ENCODE data around the gene BRIP1. TPM values are rescaled to one million over a fixed set of nuclear protein-coding genes. Genes with fewer than 3 reads are reported as not detected.
"Not testable (repeated sequence)": the region's sequence is repeated elsewhere in the genome, so short reads cannot be mapped to it uniquely, and the experiment has no call there.

The BRIP1 gene
- total RNA-seq, 3 donors from 2014 or later (not counting 1 experiment from before 2014, with no cell fraction given), result 2.7 to 3.7 (median 2.9) TPM

DNA sequence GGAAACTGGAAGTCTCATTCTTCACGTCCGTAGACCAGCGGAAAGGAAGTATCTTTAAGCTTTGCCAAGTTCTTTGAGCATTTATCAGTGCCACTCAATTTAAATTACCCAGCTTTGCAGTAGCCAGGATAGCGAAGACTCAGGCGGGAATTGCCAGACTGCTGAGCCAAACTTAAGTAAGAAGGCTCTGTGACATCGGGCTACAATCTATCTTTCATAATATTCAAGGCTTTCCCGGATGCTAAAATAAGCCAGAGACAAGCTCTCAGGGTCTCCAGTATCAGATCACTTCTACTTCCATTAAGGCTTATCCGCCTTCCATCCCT is 436 bp upstream of the BRIP1 start:
- Mint-ChIP-seq H3K27me3 (ENCODE audit: low read depth in 2 of 2) (no peaks in the 10 kb centered on the region), H3K4me3 (peak overlapping the region; percentile 97), H3K36me3 (no peaks in the 10 kb centered on the region), H3K9me3 (no peaks in the 10 kb centered on the region), H3K27ac (peak overlapping the region; percentile 89 to 92), H3K4me1 (peaks cover 16 to 18% of the 10 kb centered on the region in 2 donors)
- Histone ChIP-seq H3K4me1 (ENCODE audit: control insufficient read depth, insufficient read depth, low read length) (peaks cover 7% of the 10 kb centered on the region), H3K36me3 (ENCODE audit: control insufficient read depth, insufficient read depth, low read length) (peaks cover 3% of the 10 kb centered on the region), H3K27ac (ENCODE audit: low read length) (peak overlapping the region; percentile 68), H3K27me3 (ENCODE audit: control insufficient read depth, insufficient read depth, low read length) (no peaks in the 10 kb centered on the region), H3K4me3 (ENCODE audit: low read length) (peak overlapping the region; percentile 95), H3K9me3 (ENCODE audit: control insufficient read depth, insufficient read depth, low read length) (no peaks in the 10 kb centered on the region)
- TF ChIP-seq, protein P1, sequence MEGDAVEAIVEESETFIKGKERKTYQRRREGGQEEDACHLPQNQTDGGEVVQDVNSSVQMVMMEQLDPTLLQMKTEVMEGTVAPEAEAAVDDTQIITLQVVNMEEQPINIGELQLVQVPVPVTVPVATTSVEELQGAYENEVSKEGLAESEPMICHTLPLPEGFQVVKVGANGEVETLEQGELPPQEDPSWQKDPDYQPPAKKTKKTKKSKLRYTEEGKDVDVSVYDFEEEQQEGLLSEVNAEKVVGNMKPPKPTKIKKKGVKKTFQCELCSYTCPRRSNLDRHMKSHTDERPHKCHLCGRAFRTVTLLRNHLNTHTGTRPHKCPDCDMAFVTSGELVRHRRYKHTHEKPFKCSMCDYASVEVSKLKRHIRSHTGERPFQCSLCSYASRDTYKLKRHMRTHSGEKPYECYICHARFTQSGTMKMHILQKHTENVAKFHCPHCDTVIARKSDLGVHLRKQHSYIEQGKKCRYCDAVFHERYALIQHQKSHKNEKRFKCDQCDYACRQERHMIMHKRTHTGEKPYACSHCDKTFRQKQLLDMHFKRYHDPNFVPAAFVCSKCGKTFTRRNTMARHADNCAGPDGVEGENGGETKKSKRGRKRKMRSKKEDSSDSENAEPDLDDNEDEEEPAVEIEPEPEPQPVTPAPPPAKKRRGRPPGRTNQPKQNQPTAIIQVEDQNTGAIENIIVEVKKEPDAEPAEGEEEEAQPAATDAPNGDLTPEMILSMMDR (IDR thresholded peaks at IDR 0.05), result no peak
- intact Hi-C loops (cut with micrococcal nuclease), result loop anchor here (1.0 kb wide), 2 partner anchors 65 to 203 kb away; no protein-coding TSS in a partner anchor
- 6% methylated on average over 8 of the region's 8 CpGs for WGBS (ENCODE audit: insufficient coverage)
- ATAC-seq (peak in 2 of 3 donors; percentile 13 to 22), DNase-seq (no peak)

DNA sequence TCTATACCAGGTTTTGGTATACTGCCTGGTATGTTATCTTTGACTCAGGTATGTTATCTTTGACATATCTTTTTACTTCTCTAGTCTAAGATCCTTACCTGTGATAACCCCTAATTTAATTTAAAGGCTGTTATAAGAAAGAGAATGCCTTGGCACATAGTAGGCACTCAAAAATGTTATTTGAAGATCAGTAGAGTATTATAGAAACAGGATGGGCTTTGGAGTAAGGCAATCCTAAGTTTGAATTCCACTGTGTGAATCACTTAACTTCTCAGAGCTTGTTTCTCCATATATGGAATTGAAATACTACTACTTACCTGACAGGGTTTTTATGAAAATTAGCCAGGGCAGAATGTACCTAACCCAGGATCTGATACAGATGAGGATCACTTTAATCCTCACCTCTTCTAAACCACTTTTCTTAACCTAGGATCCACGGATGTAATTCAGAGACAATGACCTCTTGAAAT is 1.2 kb downstream of the BRIP1 start:
- ATAC-seq, result no peak
- Mint-ChIP-seq H3K9me3 (no peaks in the 10 kb centered on the region), H3K4me1 (peaks cover 16 to 18% of the 10 kb centered on the region in 2 donors), H3K4me3 (peak overlapping the region; percentile 97), H3K27ac (peak overlapping the region; percentile 89 to 92), H3K27me3 (ENCODE audit: low read depth in 2 of 2) (no peaks in the 10 kb centered on the region), H3K36me3 (no peaks in the 10 kb centered on the region)
- Histone ChIP-seq H3K36me3 (ENCODE audit: control insufficient read depth, insufficient read depth, low read length) (no peaks in the 10 kb centered on the region), H3K27me3 (ENCODE audit: control insufficient read depth, insufficient read depth, low read length) (no peaks in the 10 kb centered on the region), H3K9me3 (ENCODE audit: control insufficient read depth, insufficient read depth, low read length) (no peaks in the 10 kb centered on the region), H3K4me3 (ENCODE audit: low read length) (no peak overlapping the region), H3K4me1 (ENCODE audit: control insufficient read depth, insufficient read depth, low read length) (peaks cover 7% of the 10 kb centered on the region), H3K27ac (ENCODE audit: low read length) (no peak overlapping the region)
- peak in 1 of 2 donors; percentile 2 for DNase-seq
- TF ChIP-seq, protein P1 (IDR thresholded peaks at IDR 0.05), result no peak
- WGBS (ENCODE audit: insufficient coverage), result 45% methylated on average over 1 of the region's 1 CpG
- intact Hi-C loops (cut with micrococcal nuclease), result no loop called here

DNA sequence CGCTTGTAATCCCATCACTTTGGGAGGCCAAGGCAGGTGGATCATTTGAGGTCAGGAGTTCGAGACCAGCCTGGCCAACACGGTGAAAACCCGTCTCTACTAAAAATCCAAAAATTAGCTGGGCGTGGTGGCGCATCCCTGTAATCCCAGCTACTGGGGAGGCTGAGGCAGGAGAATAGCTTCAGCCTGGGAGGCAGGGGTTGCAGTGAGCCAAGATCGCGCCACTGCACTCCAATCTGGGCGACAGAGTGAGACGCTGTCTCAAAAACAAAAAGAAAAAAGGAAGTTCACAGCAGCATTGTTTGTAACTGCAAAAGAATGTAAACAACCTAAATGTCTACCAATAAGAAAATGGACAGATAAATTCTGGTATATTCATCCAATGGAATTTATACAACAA is 2.9 kb downstream of the BRIP1 start:
- ATAC-seq; H3K27me3 ChIP-seq (ENCODE audit: control insufficient read depth, insufficient read depth, low read length); H3K9me3 Mint-ChIP-seq; H3K36me3 ChIP-seq (ENCODE audit: control insufficient read depth, insufficient read depth, low read length); H3K27ac Mint-ChIP-seq; H3K9me3 ChIP-seq (ENCODE audit: control insufficient read depth, insufficient read depth, low read length); H3K4me3 ChIP-seq (ENCODE audit: low read length); H3K27me3 Mint-ChIP-seq (ENCODE audit: low read depth in 2 of 2); H3K27ac ChIP-seq (ENCODE audit: low read length); H3K4me1 ChIP-seq (ENCODE audit: control insufficient read depth, insufficient read depth, low read length); intact Hi-C loops (cut with micrococcal nuclease); H3K4me3 Mint-ChIP-seq; DNase-seq; H3K36me3 Mint-ChIP-seq: not testable (repeated sequence)
- peaks cover 16 to 18% of the 10 kb centered on the region in 2 donors for H3K4me1 Mint-ChIP-seq
- WGBS (ENCODE audit: insufficient coverage), result 95% methylated on average over 10 of the region's 10 CpGs

DNA sequence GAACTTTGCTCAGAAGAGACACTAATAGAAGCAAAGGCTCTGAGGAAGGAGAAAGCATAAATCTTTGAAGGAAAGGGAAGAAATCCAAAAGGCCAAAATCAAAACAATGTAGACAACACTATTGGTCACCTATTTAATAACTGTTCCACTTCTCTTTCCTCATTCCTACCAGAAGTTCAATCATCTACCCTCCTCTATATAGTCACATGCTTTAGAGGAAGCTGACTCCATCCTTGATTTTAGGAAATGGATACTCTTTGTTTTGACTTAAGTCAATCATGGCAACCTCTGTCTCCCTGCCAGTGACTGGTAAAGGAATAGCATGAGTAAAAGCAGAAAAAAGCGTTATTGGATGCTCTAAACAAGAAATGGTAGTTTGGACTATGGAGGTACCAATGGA is 7.3 kb downstream of the BRIP1 start:
- Histone ChIP-seq H3K9me3 (ENCODE audit: control insufficient read depth, insufficient read depth, low read length) (no peaks in the 10 kb centered on the region), H3K36me3 (ENCODE audit: control insufficient read depth, insufficient read depth, low read length) (no peaks in the 10 kb centered on the region), H3K27ac (ENCODE audit: low read length) (no peak overlapping the region), H3K4me1 (ENCODE audit: control insufficient read depth, insufficient read depth, low read length) (no peaks in the 10 kb centered on the region), H3K4me3 (ENCODE audit: low read length) (no peak overlapping the region), H3K27me3 (ENCODE audit: control insufficient read depth, insufficient read depth, low read length) (no peaks in the 10 kb centered on the region)
- Mint-ChIP-seq H3K36me3 (no peaks in the 10 kb centered on the region), H3K27me3 (ENCODE audit: low read depth in 2 of 2) (no peaks in the 10 kb centered on the region), H3K9me3 (no peaks in the 10 kb centered on the region), H3K4me1 (no peaks in the 10 kb centered on the region), H3K4me3 (no peak overlapping the region), H3K27ac (no peak overlapping the region)
- ATAC-seq, result no peak
- DNase-seq, result no peak
- intact Hi-C loops (cut with micrococcal nuclease), result no loop called here
- TF ChIP-seq, protein P1 (IDR thresholded peaks at IDR 0.05), result no peak
- 100% methylated on average over 1 of the region's 1 CpG for WGBS (ENCODE audit: insufficient coverage)
